Neural crest cell (in vitro differentiated cells): ENCODE results near the gene ATP6V1C2. TPM values are rescaled to one million over a fixed set of nuclear protein-coding genes. Genes with fewer than 3 reads are reported as not detected.

Source experiments
- DNase-seq: peaks from one replicate; pipeline ENCODE4 v3.0.0; 2021; ENCODE audit warnings: low read depth, mixed read lengths, low spot score
- H3K27ac Mint-ChIP-seq: one replicate; pipeline ENCODE4 v1.8.0; 2021; ENCODE audit warnings: mild to moderate bottlenecking, mixed read lengths; ENCODE audit not compliant: unreplicated experiment
- H3K27me3 Mint-ChIP-seq: 2 replicates; pipeline ENCODE4 v1.8.0; 2021; ENCODE audit warnings: low read depth, mild to moderate bottlenecking, mixed read lengths
- H3K36me3 Mint-ChIP-seq: 2 replicates; pipeline ENCODE4 v1.8.0; 2021; ENCODE audit warnings: low read depth, mild to moderate bottlenecking, mixed read lengths
- H3K4me1 Mint-ChIP-seq: 2 replicates; pipeline ENCODE4 v1.8.0; 2021; ENCODE audit warnings: mixed read lengths
- H3K4me3 Mint-ChIP-seq: one replicate; pipeline ENCODE4 v1.8.0; 2021; ENCODE audit warnings: mild to moderate bottlenecking, mixed read lengths
- H3K9me3 Mint-ChIP-seq: 2 replicates; pipeline ENCODE4 v1.8.0; 2021; ENCODE audit warnings: mixed read lengths
- total RNA-seq: library from RNA; stranded (reverse); gene quantifications from 2 replicates; pipeline ENCODE4 v1.2.1, GENCODE V29; 2021
- TF ChIP-seq, protein P1 (sequence below): fragments of 200-600 bp; sonication (generic); conservative IDR thresholded peaks from 2 replicates; pipeline ENCODE4 v1.5.0; 2021; ENCODE audit warnings: antibody characterized with exemption, mild to moderate bottlenecking

ATP6V1C2 gene
- total RNA-seq, 1 donor from 2014 or later, result 0.14 TPM

DNA sequence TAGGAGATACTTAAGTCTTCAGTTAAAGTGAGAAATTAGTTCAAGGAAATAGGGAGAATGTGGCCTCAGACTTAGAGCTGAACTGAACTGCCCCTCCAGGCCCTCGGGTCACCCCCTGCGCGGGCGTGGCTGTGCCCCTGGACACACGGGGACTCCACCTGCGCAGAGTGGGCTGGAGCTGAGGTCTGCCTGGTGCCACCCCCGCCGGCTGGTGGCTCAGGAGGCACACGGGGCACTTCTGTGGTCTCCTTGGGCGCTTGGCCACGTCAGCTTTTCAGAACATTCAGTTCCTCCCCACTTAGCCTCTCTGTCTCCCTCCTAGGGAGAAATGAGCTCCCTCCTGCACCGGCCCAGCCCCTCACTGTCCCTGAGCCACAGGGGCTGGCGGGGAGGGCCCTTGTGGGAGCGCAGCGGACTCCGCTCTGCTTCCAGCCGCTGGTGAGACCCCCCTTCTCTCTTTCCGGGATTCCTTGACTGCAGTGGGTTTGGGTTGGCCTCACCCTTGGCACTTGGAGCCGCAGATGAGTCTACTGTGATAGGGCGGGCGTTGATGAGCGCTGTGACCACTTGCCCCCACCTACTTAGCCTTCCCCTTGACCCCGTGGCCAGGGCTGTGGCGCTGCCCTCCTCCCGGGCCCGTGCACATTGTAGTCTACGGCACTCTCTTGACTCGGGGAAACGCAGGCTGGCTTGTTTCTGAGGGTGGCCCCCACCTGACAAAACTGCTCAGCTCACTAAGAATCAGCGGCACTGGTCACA lies 109.4 kb downstream of the ATP6V1C2 start:
- H3K36me3 Mint-ChIP-seq, result no peaks in the 10 kb centered on the region
- H3K9me3 Mint-ChIP-seq, result no peaks in the 10 kb centered on the region
- no peak overlapping the region for H3K4me3 Mint-ChIP-seq
- peaks cover 15% of the 10 kb centered on the region for H3K4me1 Mint-ChIP-seq
- no peak for DNase-seq
- H3K27me3 Mint-ChIP-seq, result peaks cover 19% of the 10 kb centered on the region
- no peak overlapping the region for H3K27ac Mint-ChIP-seq
- TF ChIP-seq, protein P1, sequence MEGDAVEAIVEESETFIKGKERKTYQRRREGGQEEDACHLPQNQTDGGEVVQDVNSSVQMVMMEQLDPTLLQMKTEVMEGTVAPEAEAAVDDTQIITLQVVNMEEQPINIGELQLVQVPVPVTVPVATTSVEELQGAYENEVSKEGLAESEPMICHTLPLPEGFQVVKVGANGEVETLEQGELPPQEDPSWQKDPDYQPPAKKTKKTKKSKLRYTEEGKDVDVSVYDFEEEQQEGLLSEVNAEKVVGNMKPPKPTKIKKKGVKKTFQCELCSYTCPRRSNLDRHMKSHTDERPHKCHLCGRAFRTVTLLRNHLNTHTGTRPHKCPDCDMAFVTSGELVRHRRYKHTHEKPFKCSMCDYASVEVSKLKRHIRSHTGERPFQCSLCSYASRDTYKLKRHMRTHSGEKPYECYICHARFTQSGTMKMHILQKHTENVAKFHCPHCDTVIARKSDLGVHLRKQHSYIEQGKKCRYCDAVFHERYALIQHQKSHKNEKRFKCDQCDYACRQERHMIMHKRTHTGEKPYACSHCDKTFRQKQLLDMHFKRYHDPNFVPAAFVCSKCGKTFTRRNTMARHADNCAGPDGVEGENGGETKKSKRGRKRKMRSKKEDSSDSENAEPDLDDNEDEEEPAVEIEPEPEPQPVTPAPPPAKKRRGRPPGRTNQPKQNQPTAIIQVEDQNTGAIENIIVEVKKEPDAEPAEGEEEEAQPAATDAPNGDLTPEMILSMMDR, result no peak

- TF ChIP-seq, protein P1, result no peak
- Mint-ChIP-seq H3K9me3 (no peaks in the 10 kb centered on the region), H3K36me3 (no peaks in the 10 kb centered on the region), H3K27ac (no peak overlapping the region), H3K4me1 (peaks cover 15% of the 10 kb centered on the region), H3K27me3 (peaks cover 17% of the 10 kb centered on the region), H3K4me3 (no peak overlapping the region)
- no peak for DNase-seq
Measured at GRCh38 chr2:10831400-10831985, 110.1 kb downstream of the ATP6V1C2 start.

DNA sequence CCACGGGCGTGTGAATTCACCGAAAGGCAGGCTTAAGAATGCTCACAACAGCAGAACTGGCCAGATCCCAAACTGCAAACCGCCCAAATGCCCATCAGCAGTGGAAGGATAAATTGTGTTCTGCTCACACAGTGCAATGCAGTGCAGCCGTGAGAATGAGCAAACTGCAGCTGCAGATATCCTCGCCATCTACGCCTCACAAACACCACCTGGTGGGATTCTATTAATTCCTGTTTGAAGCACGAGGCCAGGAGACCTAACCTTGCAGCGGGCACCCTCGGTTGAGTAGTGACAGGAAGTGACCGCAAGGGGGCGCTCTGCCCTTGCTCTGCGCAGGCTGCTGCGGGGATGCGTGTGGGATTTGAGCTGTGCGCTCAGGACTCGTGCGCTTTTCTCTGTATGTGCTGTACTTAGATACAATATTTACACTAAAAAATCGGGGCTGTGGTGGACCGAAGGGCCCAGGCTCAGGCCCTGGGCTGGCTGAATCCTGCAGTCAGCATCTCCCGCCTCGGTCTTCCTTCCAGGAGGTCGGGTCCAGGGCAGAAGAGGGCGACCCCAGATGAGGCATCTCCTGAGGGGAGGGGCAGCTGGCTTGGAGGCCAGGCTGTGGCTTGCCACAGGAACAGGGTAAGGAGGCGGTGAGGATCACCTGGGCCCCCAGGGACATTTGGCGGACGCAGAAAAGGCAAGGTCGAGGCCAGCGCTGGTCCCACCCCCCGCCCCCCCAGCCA lies 110.9 kb downstream of the ATP6V1C2 start:
- peak overlapping the region; percentile 52 for H3K4me3 Mint-ChIP-seq
- no peaks in the 10 kb centered on the region for H3K9me3 Mint-ChIP-seq
- TF ChIP-seq, protein P1, result peak; percentile 99
- no peaks in the 10 kb centered on the region for H3K36me3 Mint-ChIP-seq
- peak; percentile 89 for DNase-seq
- no peak overlapping the region for H3K27ac Mint-ChIP-seq
- peaks cover 15% of the 10 kb centered on the region for H3K4me1 Mint-ChIP-seq
- H3K27me3 Mint-ChIP-seq, result peaks cover 14% of the 10 kb centered on the region

DNA sequence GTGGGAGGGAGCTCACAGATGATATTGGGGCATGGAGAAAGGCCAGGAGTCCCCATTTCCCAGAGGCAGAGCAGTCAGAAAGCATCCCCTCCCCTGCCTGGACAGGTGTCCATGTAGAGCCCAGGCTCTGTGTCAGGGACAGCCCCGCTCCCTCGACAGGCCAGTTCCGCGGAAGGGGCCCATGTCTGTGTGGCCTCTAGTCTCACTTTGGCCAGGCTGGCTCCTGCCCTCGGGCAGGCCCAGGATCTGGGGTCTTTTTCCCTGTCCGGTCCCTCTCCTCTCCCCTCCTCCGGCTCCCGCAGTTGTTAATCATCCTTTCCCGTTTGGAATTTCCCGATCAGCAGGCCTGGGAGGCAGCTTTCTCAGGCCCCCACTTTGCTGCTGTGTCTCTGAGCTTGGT lies 111.6 kb downstream of the ATP6V1C2 start:
- TF ChIP-seq, protein P1, result no peak
- H3K9me3 Mint-ChIP-seq, result no peaks in the 10 kb centered on the region
- no peaks in the 10 kb centered on the region for H3K36me3 Mint-ChIP-seq
- H3K4me1 Mint-ChIP-seq, result peaks cover 15% of the 10 kb centered on the region
- H3K27ac Mint-ChIP-seq, result no peak overlapping the region
- no peak overlapping the region for H3K4me3 Mint-ChIP-seq
- peaks cover 15% of the 10 kb centered on the region for H3K27me3 Mint-ChIP-seq
- no peak for DNase-seq

DNA sequence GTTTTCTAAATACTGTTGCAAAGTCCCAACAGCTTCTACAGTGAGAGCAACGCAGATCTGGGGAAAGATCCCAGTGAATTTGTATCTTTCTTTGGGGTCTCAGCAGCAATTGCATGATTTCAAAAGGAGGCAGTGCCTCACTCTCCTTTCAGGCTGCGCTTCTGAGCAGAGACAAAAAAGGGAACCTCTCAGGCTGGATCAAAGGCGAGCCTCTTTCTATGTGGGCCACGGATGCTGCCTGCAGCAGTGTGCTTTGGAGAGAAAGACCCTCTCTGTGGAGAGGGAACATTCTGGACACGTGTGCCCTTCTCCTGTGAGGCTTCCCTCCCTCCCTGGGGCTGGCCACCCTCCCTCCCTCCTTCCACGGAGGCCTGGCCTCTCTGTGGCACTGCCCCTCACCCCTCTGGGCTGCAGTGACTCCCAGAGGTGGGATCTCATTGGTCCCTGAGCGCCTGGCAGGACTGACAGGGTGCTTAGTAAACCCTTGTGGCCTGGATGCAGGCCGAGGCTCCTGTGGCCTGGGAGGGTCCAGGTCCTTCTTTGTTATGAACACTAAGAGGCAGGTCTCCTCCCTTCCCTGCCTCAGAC lies 112.7 kb downstream of the ATP6V1C2 start:
- Mint-ChIP-seq H3K9me3 (no peaks in the 10 kb centered on the region), H3K36me3 (no peaks in the 10 kb centered on the region), H3K4me1 (peaks cover 15% of the 10 kb centered on the region), H3K27ac (no peak overlapping the region), H3K27me3 (peaks cover 18% of the 10 kb centered on the region), H3K4me3 (no peak overlapping the region)
- no peak for DNase-seq
- TF ChIP-seq, protein P1, result no peak
